ENCODE data around the gene CNTN1. TPM values are rescaled to one million over a fixed set of nuclear protein-coding genes. Genes with fewer than 3 reads are reported as not detected.

CNTN1 gene
- total and polyA plus RNA-seq, 2 of the 4 experiments (the other 2 are of a cell fraction), result 0.10 to 0.18 TPM

GRCh38 chr12:41108032-41108431 is 415.8 kb downstream of the CNTN1 start:
- H3K23ac ChIP-seq (ENCODE audit: low read depth, low read length), result no peak overlapping the region
- no peak overlapping the region for H2AFZ ChIP-seq (replicated peaks; ENCODE audit: low read length, poor library complexity)
- H3K9me1 ChIP-seq (ENCODE audit: insufficient read depth, low read length), result no peaks in the 10 kb centered on the region
- no peak overlapping the region for H2BK20ac ChIP-seq (ENCODE audit: low read depth, low read length)
- ChIA-PET CTCF (no interaction called here), POLR2A (ENCODE audit: unreplicated experiment) (no interaction called here)
- H2BK15ac ChIP-seq (ENCODE audit: low read depth, low read length), result no peak overlapping the region
- in situ Hi-C loops (cut with MboI; ENCODE audit: low sequenced_read_pairs), result no loop called here
- H4K91ac ChIP-seq (ENCODE audit: insufficient read depth, low read depth, low read length), result no peak overlapping the region
- no peaks in the 10 kb centered on the region for H3K79me1 ChIP-seq (ENCODE audit: low read depth in 1 of 2, low read length in 2 of 2)
- no peak overlapping the region for H3K56ac ChIP-seq (ENCODE audit: extremely low read depth, insufficient read depth, low read length)
- dilution Hi-C loops (cut with HindIII; ENCODE audit: low sequenced_read_pairs, unreplicated experiment), result no loop called here
- H3K36me3 ChIP-seq (ENCODE audit: control insufficient read depth, insufficient read depth, low read length), result no peaks in the 10 kb centered on the region
- no peak for TF ChIP-seq RCOR1 (IDR thresholded peaks at IDR 0.05; ENCODE audit: insufficient replicate concordance, low read length)
- no peak for TF ChIP-seq CHD1 (IDR thresholded peaks at IDR 0.05; ENCODE audit: low read depth, low read length)
- no peak for TF ChIP-seq RAD21 (IDR thresholded peaks at IDR 0.05; ENCODE audit: low read length)
- no peak for TF ChIP-seq SMC3 (IDR thresholded peaks at IDR 0.05; ENCODE audit: low read depth, low read length)
- TF ChIP-seq MXI1 (IDR thresholded peaks at IDR 0.05; ENCODE audit: borderline replicate concordance, low read depth, low read length), result no peak
- no peak for TF ChIP-seq MAFK (IDR thresholded peaks at IDR 0.05; ENCODE audit: low read depth, low read length)
- TF ChIP-seq BHLHE40 (IDR thresholded peaks at IDR 0.05; ENCODE audit: low read depth, low read length), result no peak
- 0% methylated on average over 1 of the region's 4 CpGs; no CpG with 5 or more reads in 1 of the 2 experiments for WGBS, 2 experiments (ENCODE audit: extremely low coverage in 2 of 2, insufficient read length in 1 of 2)
- H2BK5ac ChIP-seq (ENCODE audit: low read depth, low read length, poor library complexity, severe bottlenecking), result no peak overlapping the region
- no peaks in the 10 kb centered on the region for H3K27me3 ChIP-seq (ENCODE audit: control insufficient read depth, insufficient read depth, low read length)
- H3K14ac ChIP-seq (replicated peaks; ENCODE audit: low read depth, low read length), result no peak overlapping the region
- no peak overlapping the region for H3K4ac ChIP-seq (ENCODE audit: low read depth, low read length)
- no peak overlapping the region for H2BK120ac ChIP-seq (ENCODE audit: low read depth, low read length)
- no peak overlapping the region for H4K5ac ChIP-seq (ENCODE audit: low read depth, low read length)
- no peaks in the 10 kb centered on the region for H3K9me3 ChIP-seq (ENCODE audit: control insufficient read depth, insufficient read depth, low read length)
- H3K4me3 ChIP-seq (ENCODE audit: insufficient read depth, low read depth, low read length), result no peak overlapping the region
- no peaks in the 10 kb centered on the region for H3K4me1 ChIP-seq (ENCODE audit: control insufficient read depth, insufficient read depth, low read length)
- DNase-seq (no peak), ATAC-seq (ENCODE audit: low read depth) (no peak)
- H4K8ac ChIP-seq (ENCODE audit: low read depth in 2 of 2, low read length in 2 of 2), result no peak overlapping the region
- intact Hi-C loops (cut with micrococcal nuclease), result no loop called here
- H3K9ac ChIP-seq (ENCODE audit: low read depth, low read length), result no peak overlapping the region
- no peak overlapping the region for H3K27ac ChIP-seq (ENCODE audit: insufficient read depth, low read length)
- H4K20me1 ChIP-seq (ENCODE audit: insufficient read depth, low read length), result no peaks in the 10 kb centered on the region
- H3K18ac ChIP-seq (ENCODE audit: low read depth, low read length), result no peak overlapping the region
- BruUV-seq (replicated peaks), result no TSS peak
- H3K4me2 ChIP-seq (ENCODE audit: low read depth, low read length), result no peak overlapping the region
- H2AK9ac ChIP-seq (replicated peaks; ENCODE audit: low read depth, low read length, poor library complexity), result no peak overlapping the region
- no peak overlapping the region for H2AK5ac ChIP-seq (ENCODE audit: low read depth, low read length)

Measured in IMR-90 (cell line).